Nephron (organoid): ENCODE measurements around the gene CCR4.

ENCODE experiments used
- H3K27ac Mint-ChIP-seq, 3 experiments: 2 replicates each; pipeline ENCODE4 v1.8.0; 2020; ENCODE audit warnings: mixed read lengths in 3 of 3, mild to moderate bottlenecking in 2 of 3, moderate library complexity in 1 of 3
- H3K27me3 Mint-ChIP-seq: 2 replicates; pipeline ENCODE4 v1.8.0; 2021; ENCODE audit warnings: low read depth, mild to moderate bottlenecking, moderate library complexity, mixed read lengths
- H3K36me3 Mint-ChIP-seq: 2 replicates; pipeline ENCODE4 v1.8.0; 2020; ENCODE audit warnings: low read depth, mixed read lengths
- H3K4me1 Mint-ChIP-seq: 2 replicates; pipeline ENCODE4 v1.8.0; 2020; ENCODE audit warnings: mixed read lengths
- H3K4me3 Mint-ChIP-seq, 3 experiments: 2 replicates each; pipeline ENCODE4 v1.8.0; 2020; ENCODE audit warnings: mild to moderate bottlenecking in 3 of 3, mixed read lengths in 3 of 3, moderate library complexity in 2 of 3
- H3K9me3 Mint-ChIP-seq: 2 replicates; pipeline ENCODE4 v1.8.0; 2020; ENCODE audit warnings: mixed read lengths
- CTCF ChIP-seq, 3 experiments: fragments of 200-600 bp; sonication (generic); IDR thresholded peaks; one replicate each; pipeline ENCODE4 v1.5.0; 2021; ENCODE audit warnings: antibody characterized with exemption in 3 of 3; ENCODE audit not compliant: unreplicated experiment in 3 of 3

The CCR4 gene

GRCh38 chr3:32956750-32957570, 5.5 kb downstream of the CCR4 start:
- H3K27ac Mint-ChIP-seq: peak overlapping the region; percentile 3 to 75 (median 51)
- H3K4me1 Mint-ChIP-seq: peaks cover 16% of the 10 kb centered on the region
- no peaks in the 10 kb centered on the region for H3K9me3 Mint-ChIP-seq
- no peaks in the 10 kb centered on the region for H3K36me3 Mint-ChIP-seq
- no peak for TF ChIP-seq CTCF (IDR thresholded peaks at IDR 0.05; ENCODE audit: unreplicated experiment in 3 of 3)
- H3K27me3 Mint-ChIP-seq: peaks cover 10% of the 10 kb centered on the region
- H3K4me3 Mint-ChIP-seq: no peak overlapping the region

- Mint-ChIP-seq H3K4me3 (no peak overlapping the region), H3K9me3 (no peaks in the 10 kb centered on the region), H3K4me1 (peaks cover 16% of the 10 kb centered on the region), H3K27me3 (peaks cover 10% of the 10 kb centered on the region), H3K36me3 (no peaks in the 10 kb centered on the region), H3K27ac (peak overlapping the region in 1 of 3 experiments; percentile 5)
- no peak for TF ChIP-seq CTCF (IDR thresholded peaks at IDR 0.05; ENCODE audit: unreplicated experiment in 3 of 3)
Measured at GRCh38 chr3:32958509-32958908, 7.1 kb downstream of the CCR4 start.

GRCh38 chr3:32959371-32959770, 7.9 kb downstream of the CCR4 start:
- H3K4me3 Mint-ChIP-seq: no peak overlapping the region
- peaks cover 7% of the 10 kb centered on the region for H3K9me3 Mint-ChIP-seq
- H3K27me3 Mint-ChIP-seq: peaks cover 5% of the 10 kb centered on the region
- no peaks in the 10 kb centered on the region for H3K36me3 Mint-ChIP-seq
- H3K4me1 Mint-ChIP-seq: peaks cover 16% of the 10 kb centered on the region
- TF ChIP-seq CTCF (IDR thresholded peaks at IDR 0.05; ENCODE audit: unreplicated experiment in 3 of 3): no peak
- H3K27ac Mint-ChIP-seq: peak overlapping the region in 1 of 3 experiments; percentile 5

- no peak for TF ChIP-seq CTCF (IDR thresholded peaks at IDR 0.05; ENCODE audit: unreplicated experiment in 3 of 3)
- Mint-ChIP-seq H3K36me3 (peaks cover 5% of the 10 kb centered on the region), H3K4me3 (no peak overlapping the region), H3K27ac (peak overlapping the region in 1 of 3 experiments; percentile 16), H3K4me1 (peaks cover 16% of the 10 kb centered on the region), H3K27me3 (peaks cover 5% of the 10 kb centered on the region), H3K9me3 (peaks cover 13% of the 10 kb centered on the region)
Measured at GRCh38 chr3:32960404-32961170, 9.1 kb downstream of the CCR4 start.

GRCh38 chr3:32961189-32961715, 9.8 kb downstream of the CCR4 start:
- Mint-ChIP-seq H3K9me3 (peaks cover 14% of the 10 kb centered on the region), H3K27me3 (peaks cover 5% of the 10 kb centered on the region), H3K4me3 (no peak overlapping the region), H3K36me3 (peaks cover 5% of the 10 kb centered on the region), H3K27ac (no peak overlapping the region), H3K4me1 (peaks cover 16% of the 10 kb centered on the region)
- TF ChIP-seq CTCF (IDR thresholded peaks at IDR 0.05; ENCODE audit: unreplicated experiment in 3 of 3): no peak
